H1 (cell line): ENCODE data around the gene IGF2BP3. TPM values are rescaled to one million over a fixed set of nuclear protein-coding genes. Genes with fewer than 3 reads are reported as not detected.

Experiments
- CBX5 ChIP-seq: fragments of 300-800, 300-1000 bp; sonication (generic); IDR thresholded peaks from 2 replicates; pipeline ENCODE4 v1.7.1; 2016; ENCODE audit warnings: antibody characterized with exemption, low read length, low read depth
- CEBPB ChIP-seq: IDR thresholded peaks from 2 replicates; pipeline ENCODE4 v1.6.1; 2012; ENCODE audit warnings: low read depth, low read length
- CHD1 ChIP-seq: IDR thresholded peaks from 2 replicates; pipeline ENCODE4 v1.6.1; 2012; ENCODE audit warnings: low read depth, low read length, improper control_type of control experiment
- CHD7 ChIP-seq: fragments of 300-600 bp; sonication (generic); IDR thresholded peaks from 2 replicates; pipeline ENCODE4 v1.7.1; 2012; ENCODE audit warnings: low read length, moderate library complexity, mild to moderate bottlenecking, inconsistent platforms; ENCODE audit not compliant: insufficient replicate concordance
- CREB1 ChIP-seq: IDR thresholded peaks from 2 replicates; pipeline ENCODE4 v1.6.1; 2012; ENCODE audit warnings: inconsistent platforms
- JUND ChIP-seq: IDR thresholded peaks from 2 replicates; pipeline ENCODE4 v1.6.1; 2011; ENCODE audit warnings: mild to moderate bottlenecking, improper control_type of control experiment, low read length
- KDM4A ChIP-seq: IDR thresholded peaks from one replicate; pipeline ENCODE4 v1.7.1; 2012; ENCODE audit warnings: low read depth, mild to moderate bottlenecking, moderate library complexity, low read length, inconsistent platforms; ENCODE audit not compliant: severe bottlenecking
- PHF8 ChIP-seq: fragments of 200-600 bp; sonication (generic); conservative IDR thresholded peaks from 2 replicates; pipeline ENCODE4 v1.7.1; 2012; ENCODE audit warnings: low read depth, mild to moderate bottlenecking, inconsistent platforms, low read length, moderate library complexity
- RAD21 ChIP-seq, 2 experiments: IDR thresholded peaks in 1 of 2; conservative IDR thresholded peaks in 1 of 2; 2 replicates each; pipeline ENCODE4 v1.6.1; 2011; ENCODE audit warnings: low read depth in 2 of 2, low read length in 2 of 2, improper control_type of control experiment in 1 of 2, inconsistent platforms in 1 of 2, mild to moderate bottlenecking in 1 of 2, moderate library complexity in 1 of 2
- SAP30 ChIP-seq: fragments of 300-600 bp; sonication (generic); IDR thresholded peaks from 2 replicates; pipeline ENCODE4 v1.7.1; 2012; ENCODE audit warnings: low read length, moderate library complexity, mild to moderate bottlenecking, inconsistent platforms; ENCODE audit not compliant: insufficient read depth, insufficient replicate concordance
- polyA plus RNA-seq, 7 experiments: library from polyadenylated mRNA; depleted of rRNA in 3 of 7; stranded (reverse) in 5 of 7; unstranded in 2 of 7; fragments of >200 nt in 5 of 7; fragments of 200-250 nt in 2 of 7; gene quantifications; 1 replicate in 5 of 7; 2 replicates in 1 of 7; 4 replicates in 1 of 7; pipeline versions ENCODE4 v1.2.1 to v1.2.3, GENCODE V29; 2011 to 2013; ENCODE audit warnings: missing spikeins in 2 of 7, mixed read lengths in 2 of 7
- total RNA-seq: library from RNA; stranded (reverse); fragmentation: NEBNext Ultra II Directional; extraction: Animal tissue kit (Norgen Biotek cat#: 25700); gene quantifications from 2 replicates; pipeline ENCODE4 v1.2.1, GENCODE V29; 2021
- TF ChIP-seq, protein P1 (sequence below): IDR thresholded peaks from 2 replicates; pipeline ENCODE4 v1.6.1; 2011; ENCODE audit warnings: low read length, improper control_type of control experiment

IGF2BP3 gene
- total and polyA plus RNA-seq, 2 of the 8 experiments (the other 6 are each of a cell fraction or from before 2014, with no cell fraction given): 66.3 to 193 TPM

DNA sequence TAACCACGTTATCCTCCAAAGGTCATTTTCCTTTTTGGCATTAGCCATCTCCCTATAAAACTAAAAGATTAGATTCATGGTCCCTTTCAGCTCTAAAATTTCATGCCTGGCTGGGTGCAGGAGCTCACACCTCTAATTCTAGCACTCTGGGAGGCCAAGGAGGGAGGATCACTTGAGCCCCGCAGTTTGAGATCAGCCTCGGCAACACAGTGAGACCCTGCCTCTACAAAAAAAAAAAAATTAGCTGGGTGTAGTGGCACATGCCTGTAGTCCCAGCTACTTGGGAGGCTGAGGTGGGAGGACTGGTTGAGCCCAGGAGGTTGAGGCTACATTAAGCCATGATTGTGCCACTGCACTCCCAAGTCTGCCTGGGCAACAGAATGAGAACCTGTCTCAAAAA, 114.1 kb downstream of the IGF2BP3 start (continued):
- TF ChIP-seq CHD7: no peak
- TF ChIP-seq KDM4A: no peak
- TF ChIP-seq RAD21 (IDR thresholded peaks at IDR 0.05 in 1 of 2, conservative IDR thresholded peaks at IDR 0.05 in 1 of 2; ENCODE audit: low read depth in 2 of 2, low read length in 2 of 2): no peak
- TF ChIP-seq, protein P1, sequence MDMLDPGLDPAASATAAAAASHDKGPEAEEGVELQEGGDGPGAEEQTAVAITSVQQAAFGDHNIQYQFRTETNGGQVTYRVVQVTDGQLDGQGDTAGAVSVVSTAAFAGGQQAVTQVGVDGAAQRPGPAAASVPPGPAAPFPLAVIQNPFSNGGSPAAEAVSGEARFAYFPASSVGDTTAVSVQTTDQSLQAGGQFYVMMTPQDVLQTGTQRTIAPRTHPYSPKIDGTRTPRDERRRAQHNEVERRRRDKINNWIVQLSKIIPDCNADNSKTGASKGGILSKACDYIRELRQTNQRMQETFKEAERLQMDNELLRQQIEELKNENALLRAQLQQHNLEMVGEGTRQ: no peak
- TF ChIP-seq JUND: no peak
- no peak for TF ChIP-seq CBX5
- no peak for TF ChIP-seq CHD1
- no peak for TF ChIP-seq CEBPB
- no peak for TF ChIP-seq SAP30
- TF ChIP-seq CREB1: no peak
- no peak for TF ChIP-seq PHF8
